ENCODE measurements around the gene ZNF488. TPM values are rescaled to one million over a fixed set of nuclear protein-coding genes. Genes with fewer than 3 reads are reported as not detected.

ZNF488 gene
- total and polyA plus RNA-seq, 2 donors (not counting 1 experiment from before 2014, with no cell fraction given) = not detected

GRCh38 chr10:47410862-47411261 is 26.8 kb upstream of the ZNF488 start:
- Histone ChIP-seq H3K4me3 (ENCODE audit: control extremely low read depth in 1 of 5, extremely low read depth in 1 of 5, insufficient read depth in 1 of 5, low read depth in 2 of 5, low read length in 4 of 5) (no peak overlapping the region), H3K4me1 (ENCODE audit: control insufficient read depth in 2 of 2, insufficient read depth in 2 of 2, low read length in 2 of 2) (no peaks in the 10 kb centered on the region), H3K27ac (ENCODE audit: low read length in 2 of 2) (no peak overlapping the region), H2AFZ (ENCODE audit: insufficient read depth, low read depth, low read length, poor library complexity, severe bottlenecking) (no peak overlapping the region), H3K9me3 (ENCODE audit: control extremely low read depth in 1 of 3, control insufficient read depth in 2 of 3, insufficient read depth in 1 of 3, low read length in 2 of 3) (no peaks in the 10 kb centered on the region), H3K36me3 (replicated peaks in 1 of 2; ENCODE audit: control extremely low read depth in 1 of 2, control insufficient read depth in 1 of 2, extremely low read depth in 1 of 2, insufficient read depth in 2 of 2, low read length in 1 of 2) (no peaks in the 10 kb centered on the region), H3K79me2 (ENCODE audit: control insufficient read depth, insufficient read depth, low read length) (no peaks in the 10 kb centered on the region), H3K4me2 (replicated peaks; ENCODE audit: low read depth, low read length, poor library complexity, severe bottlenecking) (no peak overlapping the region), H4K20me1 (ENCODE audit: control insufficient read depth, insufficient read depth, low read length, poor library complexity, severe bottlenecking) (no peaks in the 10 kb centered on the region), H3K27me3 (replicated peaks in 1 of 4; ENCODE audit: control extremely low read depth in 1 of 4, control insufficient read depth in 3 of 4, insufficient read depth in 4 of 4, low read length in 3 of 4) (no peaks in the 10 kb centered on the region), H3K9ac (ENCODE audit: low read length) (no peak overlapping the region)
- ATAC-seq (ENCODE audit: low read depth) (no peak), DNase-seq (no peak)
- CTCF ChIA-PET = no interaction called here
- no peaks in the 10 kb centered on the region for H3K27me3 Mint-ChIP-seq
- WGBS (ENCODE audit: insufficient coverage) = 86% methylated on average over 4 of the region's 4 CpGs
- no peaks in the 10 kb centered on the region for H3K4me1 Mint-ChIP-seq
- no peak for TF ChIP-seq EZH2 (IDR thresholded peaks at IDR 0.05; ENCODE audit: borderline replicate concordance, insufficient read depth, low read depth, low read length, poor library complexity, severe bottlenecking)
- TF ChIP-seq CTCF (IDR thresholded peaks at IDR 0.05) = no peak
- no peaks in the 10 kb centered on the region for H3K9me3 Mint-ChIP-seq (ENCODE audit: insufficient read depth)
- no peak overlapping the region for H3K4me3 Mint-ChIP-seq
- intact Hi-C loops (cut with micrococcal nuclease) = no loop called here
- H3K27ac Mint-ChIP-seq = no peak overlapping the region
- POLR2A ChIA-PET = no interaction called here

GRCh38 chr10:47410271-47410670 is 26.2 kb upstream of the ZNF488 start:
- DNase-seq = no peak

More at GRCh38 chr10:47410271-47410670, 26.2 kb upstream of the ZNF488 start:
- no peak overlapping the region for H3K9ac ChIP-seq (ENCODE audit: low read length)
- 95% methylated on average over 3 of the region's 4 CpGs for WGBS (ENCODE audit: insufficient coverage)
- H3K79me2 ChIP-seq (ENCODE audit: control insufficient read depth, insufficient read depth, low read length) = no peaks in the 10 kb centered on the region
- Mint-ChIP-seq H3K9me3 (ENCODE audit: insufficient read depth) (no peaks in the 10 kb centered on the region), H3K27me3 (no peaks in the 10 kb centered on the region), H3K27ac (no peak overlapping the region), H3K4me3 (no peak overlapping the region), H3K4me1 (no peaks in the 10 kb centered on the region)
- ATAC-seq (ENCODE audit: low read depth) = no peak
- TF ChIP-seq EZH2 (IDR thresholded peaks at IDR 0.05; ENCODE audit: borderline replicate concordance, insufficient read depth, low read depth, low read length, poor library complexity, severe bottlenecking) (no peak), CTCF (IDR thresholded peaks at IDR 0.05) (no peak)
- ChIA-PET CTCF (no interaction called here), POLR2A (no interaction called here)
- intact Hi-C loops (cut with micrococcal nuclease) = no loop called here
- H4K20me1 ChIP-seq (ENCODE audit: control insufficient read depth, insufficient read depth, low read length, poor library complexity, severe bottlenecking) = no peaks in the 10 kb centered on the region
- H3K4me3 ChIP-seq (ENCODE audit: control extremely low read depth in 1 of 5, extremely low read depth in 1 of 5, insufficient read depth in 1 of 5, low read depth in 2 of 5, low read length in 4 of 5) = no peak overlapping the region
- H3K4me2 ChIP-seq (replicated peaks; ENCODE audit: low read depth, low read length, poor library complexity, severe bottlenecking) = no peak overlapping the region
- H3K4me1 ChIP-seq (ENCODE audit: control insufficient read depth in 2 of 2, insufficient read depth in 2 of 2, low read length in 2 of 2) = no peaks in the 10 kb centered on the region
- no peaks in the 10 kb centered on the region for H3K36me3 ChIP-seq (replicated peaks in 1 of 2; ENCODE audit: control extremely low read depth in 1 of 2, control insufficient read depth in 1 of 2, extremely low read depth in 1 of 2, insufficient read depth in 2 of 2, low read length in 1 of 2)
- no peak overlapping the region for H2AFZ ChIP-seq (ENCODE audit: insufficient read depth, low read depth, low read length, poor library complexity, severe bottlenecking)
- H3K9me3 ChIP-seq (ENCODE audit: control extremely low read depth in 1 of 3, control insufficient read depth in 2 of 3, insufficient read depth in 1 of 3, low read length in 2 of 3) = no peaks in the 10 kb centered on the region
- no peak overlapping the region for H3K27ac ChIP-seq (ENCODE audit: low read length in 2 of 2)
- no peaks in the 10 kb centered on the region for H3K27me3 ChIP-seq (replicated peaks in 1 of 4; ENCODE audit: control extremely low read depth in 1 of 4, control insufficient read depth in 3 of 4, insufficient read depth in 4 of 4, low read length in 3 of 4)

Measured in B cell (primary cell).